Sigmoid colon (tissue), 7 donors: Measurements from ENCODE around the gene PFKP. TPM values are rescaled to one million over a fixed set of nuclear protein-coding genes. Genes with fewer than 3 reads are reported as not detected.

ENCODE experiments used
- DNase-seq: peaks from one replicate; pipeline ENCODE4 v3.0.0-alpha.2; 2019
- H3K27ac ChIP-seq, 4 donors: fragments of 200-600 bp; sonication (generic); one replicate each; pipeline ENCODE4 v1.5.1; 2016 to 2019; ENCODE audit warnings: mild to moderate bottlenecking in 1 of 4
- H3K27me3 ChIP-seq, 3 donors: fragments of 200-600 bp; sonication (generic); one replicate each; pipeline ENCODE4 v1.5.1; 2019; ENCODE audit warnings: mild to moderate bottlenecking in 1 of 3
- H3K36me3 ChIP-seq, 4 donors: fragments of 200-600 bp; sonication (generic); one replicate each; pipeline ENCODE4 v1.5.1; 2016 to 2019
- H3K4me1 ChIP-seq, 4 donors: fragments of 200-600 bp; sonication (generic); one replicate each; pipeline ENCODE4 v1.5.1; 2017 to 2019
- H3K4me3 ChIP-seq, 4 donors: fragments of 200-600 bp; sonication (generic); one replicate each; pipeline ENCODE4 v1.5.1; 2017 to 2019; ENCODE audit warnings: mild to moderate bottlenecking in 2 of 4, moderate library complexity in 1 of 4
- H3K9me3 ChIP-seq, 4 donors: fragments of 200-600 bp in 3 of 4; sonication (generic) in 3 of 4; one replicate each; pipeline versions ENCODE4 v1.5.1 to v1.6.1; 2013 to 2019
- EP300 ChIP-seq, 4 donors: sonication (generic); formaldehyde crosslinking; IDR thresholded peaks; one replicate each; pipeline ENCODE4 v1.6.1; 2017; ENCODE audit warnings: antibody characterized with exemption in 4 of 4
- POLR2A ChIP-seq, 2 donors: fragments of 450-650 bp; IDR thresholded peaks; one replicate each; pipeline ENCODE4 v1.6.1; 2016; ENCODE audit warnings: antibody characterized with exemption in 2 of 2, mild to moderate bottlenecking in 2 of 2, moderate library complexity in 2 of 2
- POLR2AphosphoS5 ChIP-seq, 4 donors: sonication (generic); formaldehyde crosslinking; IDR thresholded peaks; one replicate each; pipeline ENCODE4 v1.6.1; 2017; ENCODE audit warnings: antibody characterized with exemption in 4 of 4
- WGBS, 2 donors: extraction: QIAGEN DNeasy Blood & Tissue Kit; methylation state at CpG; one replicate each; pipeline ENCODE4 v1.1.7; 2013; 5-methylcytosine and 5-hydroxymethylcytosine counted together
- intact Hi-C: fragments of 100-400 bp; cut with DNase I; formaldehyde crosslinking; loops from one replicate; pipeline ENCODE4 v1.15.1; 2023
- polyA plus RNA-seq, 3 donors: library from polyadenylated mRNA; stranded (reverse); fragments of 200-250 nt; gene quantifications; one replicate each; pipeline ENCODE4 v1.2.3, GENCODE V29; 2013
- total RNA-seq, 4 donors: library from RNA; depleted of rRNA; stranded (reverse); fragments of >200 nt; gene quantifications; one replicate each; pipeline ENCODE4 v1.1.0, GENCODE V29; 2016
- TF ChIP-seq, protein P1 (sequence below), 4 experiments: fragments of 450-650 bp in 3 of 4; fragments of 200-600 bp in 1 of 4; IDR thresholded peaks; one replicate each; pipeline ENCODE4 v1.5.1; 2016 to 2019; ENCODE audit warnings: antibody characterized with exemption in 4 of 4, mild to moderate bottlenecking in 3 of 4, moderate library complexity in 2 of 4
- donor health status: healthy with polysubstance abuse.
- donor health status: Bipolar disorder and iron deficiency.
- donor health status: healthy.

Gene PFKP
- total and polyA plus RNA-seq, 7 donors: 26.4 to 105 (median 46.0) TPM

DNA sequence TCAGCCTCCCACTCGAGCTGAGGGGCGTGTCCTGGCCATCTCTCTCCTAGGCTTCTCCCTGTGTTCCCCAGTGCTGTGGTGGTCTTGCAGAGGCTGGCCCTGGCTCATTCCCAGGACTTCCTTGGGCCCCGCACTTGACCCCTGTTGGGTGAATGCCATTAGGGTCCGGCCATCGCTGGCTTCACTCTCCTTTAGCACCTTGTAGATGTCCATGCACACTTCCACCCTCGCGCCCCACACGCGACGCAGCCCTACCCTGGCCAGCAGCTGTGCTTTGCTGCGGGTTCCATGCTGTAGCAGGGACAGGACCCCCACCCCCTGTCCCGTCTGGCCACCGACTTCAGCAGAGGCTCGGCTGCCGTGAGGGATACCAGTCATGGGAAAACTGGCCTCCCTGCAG is 58.9 kb downstream of the PFKP start:
- TF ChIP-seq EP300 (IDR thresholded peaks at IDR 0.05) (no peak), POLR2A (IDR thresholded peaks at IDR 0.05) (no peak), POLR2AphosphoS5 (IDR thresholded peaks at IDR 0.05) (no peak)
- TF ChIP-seq, protein P1, sequence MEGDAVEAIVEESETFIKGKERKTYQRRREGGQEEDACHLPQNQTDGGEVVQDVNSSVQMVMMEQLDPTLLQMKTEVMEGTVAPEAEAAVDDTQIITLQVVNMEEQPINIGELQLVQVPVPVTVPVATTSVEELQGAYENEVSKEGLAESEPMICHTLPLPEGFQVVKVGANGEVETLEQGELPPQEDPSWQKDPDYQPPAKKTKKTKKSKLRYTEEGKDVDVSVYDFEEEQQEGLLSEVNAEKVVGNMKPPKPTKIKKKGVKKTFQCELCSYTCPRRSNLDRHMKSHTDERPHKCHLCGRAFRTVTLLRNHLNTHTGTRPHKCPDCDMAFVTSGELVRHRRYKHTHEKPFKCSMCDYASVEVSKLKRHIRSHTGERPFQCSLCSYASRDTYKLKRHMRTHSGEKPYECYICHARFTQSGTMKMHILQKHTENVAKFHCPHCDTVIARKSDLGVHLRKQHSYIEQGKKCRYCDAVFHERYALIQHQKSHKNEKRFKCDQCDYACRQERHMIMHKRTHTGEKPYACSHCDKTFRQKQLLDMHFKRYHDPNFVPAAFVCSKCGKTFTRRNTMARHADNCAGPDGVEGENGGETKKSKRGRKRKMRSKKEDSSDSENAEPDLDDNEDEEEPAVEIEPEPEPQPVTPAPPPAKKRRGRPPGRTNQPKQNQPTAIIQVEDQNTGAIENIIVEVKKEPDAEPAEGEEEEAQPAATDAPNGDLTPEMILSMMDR (IDR thresholded peaks at IDR 0.05): no peak
- Histone ChIP-seq H3K27me3 (no peaks in the 10 kb centered on the region), H3K27ac (peak overlapping the region in 1 of 4 donors; percentile 52), H3K9me3 (no peaks in the 10 kb centered on the region), H3K4me1 (peaks cover 0 to 14% (median 9%) of the 10 kb centered on the region in 4 donors), H3K36me3 (peaks cover 0 to 49% (median 8%) of the 10 kb centered on the region in 4 donors), H3K4me3 (no peak overlapping the region)
- WGBS, 2 donors: 84 to 91% methylated on average over 15 of the region's 15 CpGs
- intact Hi-C loops: no loop called here
- peak; percentile 59 for DNase-seq

DNA sequence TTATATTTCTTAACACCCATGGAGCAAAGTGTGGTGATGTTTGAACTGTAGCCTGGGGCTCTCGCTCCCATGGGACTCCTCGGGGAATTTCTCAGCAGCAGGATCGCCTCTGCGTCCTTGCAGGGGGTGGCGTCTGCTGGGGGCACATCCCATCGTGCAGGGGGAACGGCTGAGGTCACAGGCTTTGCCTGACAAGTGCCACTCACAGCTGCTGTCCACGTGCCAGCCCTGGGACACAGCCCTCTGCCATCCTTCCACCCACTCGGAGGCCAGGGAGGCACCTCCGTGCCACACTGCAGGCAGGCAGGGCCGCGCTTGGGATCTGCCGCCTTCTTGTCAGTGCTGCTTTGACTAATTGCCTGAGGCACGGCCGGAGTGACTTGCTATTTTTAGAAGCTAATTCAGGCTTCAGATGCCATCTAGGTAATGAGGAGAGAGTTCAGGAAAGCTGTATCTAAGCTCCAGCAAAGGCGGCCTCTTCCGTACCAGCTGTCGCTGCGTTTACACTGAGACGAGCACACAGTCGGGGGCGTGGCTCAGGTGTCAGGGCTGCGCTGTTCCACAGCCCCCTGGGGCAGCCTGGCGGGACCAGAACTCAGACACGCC is 59.5 kb downstream of the PFKP start:
- 15 to 77% methylated on average over 25 of the region's 25 CpGs for WGBS, 2 donors
- peaks cover 0 to 14% (median 9%) of the 10 kb centered on the region in 4 donors for H3K4me1 ChIP-seq
- peaks cover 0 to 53% (median 10%) of the 10 kb centered on the region in 4 donors for H3K36me3 ChIP-seq
- peak overlapping the region in 2 of 4 donors; percentile 3 to 52 for H3K27ac ChIP-seq
- TF ChIP-seq, protein P1 (IDR thresholded peaks at IDR 0.05): no peak
- no peak for TF ChIP-seq EP300 (IDR thresholded peaks at IDR 0.05)
- TF ChIP-seq POLR2AphosphoS5 (IDR thresholded peaks at IDR 0.05): no peak
- intact Hi-C loops: no loop called here
- DNase-seq: peak; percentile 64
- H3K9me3 ChIP-seq: no peaks in the 10 kb centered on the region
- no peaks in the 10 kb centered on the region for H3K27me3 ChIP-seq
- no peak overlapping the region for H3K4me3 ChIP-seq

DNA sequence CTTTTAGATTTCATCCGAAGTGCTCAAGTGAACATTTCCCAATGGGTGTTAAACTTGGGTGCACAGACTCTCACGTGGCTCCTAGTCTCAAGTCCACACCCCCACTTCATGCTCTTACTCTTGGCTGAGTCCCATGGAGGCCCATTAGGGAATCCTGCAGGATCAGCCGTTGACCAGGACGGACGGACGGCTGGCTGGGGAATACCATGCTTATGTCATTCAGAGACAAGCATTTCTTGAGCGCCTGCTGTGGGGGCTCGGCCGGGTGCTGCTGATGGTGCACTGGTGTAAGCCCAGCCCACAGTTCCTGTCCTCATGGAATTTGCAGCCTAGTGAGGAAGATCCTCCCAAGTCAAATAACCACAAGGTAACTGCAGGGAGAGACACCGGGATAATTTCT is 60.6 kb downstream of the PFKP start:
- intact Hi-C loops: no loop called here
- no peaks in the 10 kb centered on the region for H3K9me3 ChIP-seq
- WGBS, 2 donors: 80 to 91% methylated on average over 10 of the region's 10 CpGs

DNA sequence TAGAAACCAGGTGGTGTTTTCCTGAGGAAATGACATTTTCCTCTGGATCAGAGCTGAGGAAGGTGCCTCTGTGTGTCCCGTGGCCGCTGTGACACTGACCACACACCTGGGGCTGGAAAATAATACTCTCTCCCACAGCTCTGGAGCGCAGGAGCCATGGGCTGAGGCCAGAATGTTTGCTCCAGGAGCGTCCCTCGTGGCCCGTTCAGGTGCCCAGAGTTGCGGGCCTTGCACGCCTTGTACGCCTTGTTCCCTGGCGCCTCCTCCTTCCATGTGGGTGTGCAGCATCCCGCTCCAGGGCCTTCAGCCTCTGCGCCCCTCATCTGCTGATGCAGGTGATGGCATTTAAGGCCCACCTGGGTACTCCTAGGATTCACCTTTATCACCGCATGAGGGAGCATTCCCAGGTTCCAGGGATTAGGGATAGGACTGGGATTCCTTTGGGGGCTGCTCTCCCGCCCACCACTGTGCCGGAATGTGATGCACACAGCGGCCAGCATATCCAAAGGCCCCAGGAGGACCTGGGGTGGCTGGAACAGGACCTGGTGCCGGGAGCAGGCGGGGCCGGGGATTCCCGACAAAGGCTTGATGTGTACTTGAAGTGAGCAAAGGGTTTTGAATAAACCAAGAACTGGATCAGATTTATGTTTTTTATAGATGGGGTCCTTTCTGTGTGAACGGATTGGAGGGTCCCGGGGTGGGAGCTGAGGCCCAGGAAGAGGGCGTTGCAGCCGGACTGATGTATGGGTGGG is 61.2 kb downstream of the PFKP start:
- peaks cover 0 to 14% (median 9%) of the 10 kb centered on the region in 4 donors for H3K4me1 ChIP-seq
- WGBS, 2 donors: 97% methylated on average over 24 of the region's 24 CpGs
- H3K27ac ChIP-seq: no peak overlapping the region
- H3K4me3 ChIP-seq: no peak overlapping the region
- no peaks in the 10 kb centered on the region for H3K9me3 ChIP-seq
- peaks cover 0 to 53% (median 21%) of the 10 kb centered on the region in 4 donors for H3K36me3 ChIP-seq
- TF ChIP-seq EP300 (IDR thresholded peaks at IDR 0.05): no peak
- no peak for TF ChIP-seq POLR2AphosphoS5 (IDR thresholded peaks at IDR 0.05)
- no peak for TF ChIP-seq POLR2A (IDR thresholded peaks at IDR 0.05)
- TF ChIP-seq, protein P1 (IDR thresholded peaks at IDR 0.05): no peak
- no peaks in the 10 kb centered on the region for H3K27me3 ChIP-seq
- no peak for DNase-seq
- intact Hi-C loops: no loop called here

More for the DNA sequence above, 60.6 kb downstream of the PFKP start:
- no peak for DNase-seq
- Histone ChIP-seq H3K36me3 (peaks cover 0 to 53% (median 19%) of the 10 kb centered on the region in 4 donors), H3K27me3 (no peaks in the 10 kb centered on the region), H3K4me3 (no peak overlapping the region), H3K4me1 (peaks cover 0 to 14% (median 9%) of the 10 kb centered on the region in 4 donors), H3K27ac (no peak overlapping the region)
- TF ChIP-seq, protein P1 (IDR thresholded peaks at IDR 0.05): no peak
- no peak for TF ChIP-seq POLR2A (IDR thresholded peaks at IDR 0.05)
